Forelimb muscle (tissue), 1 donor: ENCODE measurements around the gene KCNAB2. TPM values are rescaled to one million over a fixed set of nuclear protein-coding genes. Genes with fewer than 3 reads are reported as not detected.

ENCODE experiments used
- DNase-seq: peaks from one replicate; pipeline ENCODE4 v3.0.0-alpha.2; 2013; ENCODE audit warnings: low read depth
- polyA plus RNA-seq: library from polyadenylated mRNA; unstranded; fragments of 120-200 nt; gene quantifications from one replicate; pipeline ENCODE4 v1.2.1, GENCODE V29; 2013; ENCODE audit not compliant: insufficient read length

KCNAB2 gene
- polyA plus RNA-seq, 1 donor, result 4.1 TPM

DNA sequence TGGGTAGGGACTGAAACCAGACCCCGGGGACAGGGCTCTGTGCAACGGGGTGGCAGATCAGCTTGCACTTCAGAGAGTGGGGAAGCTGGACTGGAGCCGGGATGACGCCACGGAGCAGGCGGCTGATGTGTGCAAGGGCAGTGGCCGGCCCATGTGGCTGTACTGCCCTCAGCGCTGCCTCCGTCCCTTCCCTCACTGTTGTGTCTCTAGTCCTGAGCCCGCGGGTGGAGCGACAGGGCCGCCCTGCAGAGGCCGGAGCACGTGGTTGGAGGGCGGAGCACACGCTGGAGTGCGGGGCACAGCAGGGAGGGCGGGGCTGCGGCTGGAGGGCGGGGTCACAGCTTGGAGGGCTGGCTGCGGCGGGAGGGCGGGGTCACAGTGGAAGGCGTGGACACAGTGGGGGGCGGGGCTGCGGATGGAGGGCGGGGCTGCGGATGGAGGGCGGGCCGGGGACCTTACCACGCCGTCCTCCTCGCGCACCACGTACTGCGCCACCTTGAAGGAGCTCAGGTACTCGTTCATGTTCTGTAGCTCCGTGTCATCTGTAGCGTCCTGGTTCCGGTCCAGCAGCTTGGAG, 82.0 kb downstream of the KCNAB2 start:
- DNase-seq, result no peak

DNA sequence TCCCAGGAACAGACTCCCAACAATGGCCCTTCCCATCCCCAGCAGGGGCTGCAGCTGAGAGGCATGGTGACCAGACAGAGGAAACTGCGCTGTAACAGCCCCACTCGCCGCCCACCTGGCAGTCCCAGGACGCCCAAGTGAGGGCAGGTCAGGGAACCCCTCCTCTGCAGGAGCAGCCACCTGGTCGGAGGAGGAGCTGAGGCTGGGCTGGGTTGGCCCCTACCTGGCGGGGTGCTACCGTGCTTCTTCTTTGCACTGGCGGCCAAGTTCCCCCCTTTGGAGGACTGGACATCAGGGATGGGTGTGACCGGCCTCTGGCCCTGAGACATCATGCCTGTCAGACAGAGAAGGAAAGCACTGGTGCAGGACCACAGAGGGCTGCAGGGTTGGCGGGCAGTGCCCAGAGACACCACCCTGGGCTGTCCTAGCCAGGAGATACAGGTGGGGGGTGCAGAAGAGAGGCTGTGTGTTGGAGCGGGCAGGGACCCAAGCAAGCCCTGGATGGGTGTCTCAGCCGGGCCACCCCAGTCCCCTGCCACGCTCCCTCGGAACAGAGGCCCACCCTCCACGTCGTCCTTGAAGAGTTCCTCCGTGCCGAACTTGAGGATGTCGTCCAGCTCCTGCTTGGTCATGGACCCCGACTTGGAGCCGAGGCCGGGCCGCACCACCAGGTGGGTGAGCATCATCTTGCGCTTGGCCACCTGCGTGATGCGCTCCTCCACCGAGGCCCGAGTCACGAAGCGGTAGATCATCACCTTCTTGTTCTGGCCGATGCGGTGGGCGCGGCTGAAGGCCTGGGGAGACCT, 82.8 kb downstream of the KCNAB2 start:
- DNase-seq, result no peak

DNA sequence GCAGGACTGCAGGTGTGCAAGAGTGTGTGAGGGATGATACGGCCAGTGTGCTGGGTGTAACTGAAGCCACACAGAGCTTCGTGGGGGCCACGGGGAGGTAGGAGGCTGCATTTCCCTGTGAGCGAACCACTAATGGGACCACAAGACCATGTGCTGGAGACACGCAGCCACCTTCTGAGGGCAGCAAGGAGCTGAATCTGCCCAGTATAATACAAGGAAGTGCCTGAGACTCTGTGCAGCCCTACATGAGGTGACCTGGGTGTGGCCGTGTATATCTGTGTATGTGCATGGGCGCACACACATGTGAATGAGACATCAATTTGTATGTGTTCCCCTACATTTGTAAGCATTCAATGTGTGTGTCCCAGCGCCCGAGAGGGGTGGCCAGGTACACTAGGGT, 83.6 kb downstream of the KCNAB2 start:
- DNase-seq, result no peak

DNA sequence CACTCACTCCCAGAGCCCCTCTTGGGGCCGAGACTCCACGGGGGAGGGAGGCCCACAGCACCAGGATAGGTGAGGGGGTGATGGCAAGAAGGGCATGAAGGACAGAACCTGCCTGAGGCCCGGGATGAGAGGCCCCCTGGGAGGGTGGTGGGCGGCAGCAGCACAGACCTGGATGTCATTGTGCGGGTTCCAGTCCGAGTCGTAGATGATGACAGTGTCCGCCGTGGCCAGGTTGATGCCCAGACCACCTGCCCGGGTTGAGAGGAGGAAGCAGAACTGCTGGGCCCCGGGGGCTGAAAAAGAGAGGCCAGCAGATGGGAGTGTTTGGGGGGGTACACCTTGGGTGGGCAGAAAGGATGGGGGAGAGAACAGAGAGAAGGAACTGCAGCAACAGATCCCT, 84.3 kb downstream of the KCNAB2 start:
- DNase-seq, result no peak

DNA sequence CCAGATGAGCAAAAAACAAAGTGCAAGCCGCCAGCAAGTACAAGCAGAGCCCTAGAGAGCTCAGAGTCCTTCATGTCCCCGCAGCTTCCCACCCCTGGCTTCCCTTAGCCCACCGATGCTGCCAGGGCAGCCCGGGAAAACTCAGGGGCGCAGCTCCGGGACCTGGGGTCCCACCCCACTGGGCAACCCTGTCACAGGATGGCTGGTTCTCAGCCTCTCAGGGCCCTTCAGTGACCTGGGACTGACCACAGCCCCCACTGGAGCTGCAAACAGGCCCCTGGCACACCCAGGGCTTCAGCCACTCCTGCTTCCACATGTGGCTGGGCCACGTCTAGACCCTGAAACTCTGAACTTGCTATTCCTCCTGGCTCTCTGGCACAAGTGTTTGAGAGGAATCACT, 84.9 kb downstream of the KCNAB2 start:
- no peak for DNase-seq

DNA sequence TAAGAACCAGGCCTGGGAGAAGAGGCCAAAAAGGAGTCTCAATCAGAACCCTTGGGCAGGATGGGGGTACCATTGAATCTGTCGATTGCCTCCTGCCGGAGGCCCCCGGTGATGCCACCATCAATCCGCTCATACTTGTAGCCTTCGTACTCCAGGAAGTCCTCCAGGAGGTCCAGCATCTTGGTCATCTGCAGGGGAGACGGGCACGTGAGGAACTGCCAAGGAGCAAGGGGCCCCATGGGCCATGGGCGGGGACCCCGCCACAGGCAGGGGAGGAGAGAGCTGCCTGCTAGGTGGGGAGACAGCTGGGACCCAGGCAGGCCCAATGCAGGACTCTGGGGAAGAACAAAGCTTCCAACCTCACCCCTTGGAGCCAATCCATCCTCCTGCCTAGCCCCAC, 85.9 kb downstream of the KCNAB2 start:
- no peak for DNase-seq

DNA sequence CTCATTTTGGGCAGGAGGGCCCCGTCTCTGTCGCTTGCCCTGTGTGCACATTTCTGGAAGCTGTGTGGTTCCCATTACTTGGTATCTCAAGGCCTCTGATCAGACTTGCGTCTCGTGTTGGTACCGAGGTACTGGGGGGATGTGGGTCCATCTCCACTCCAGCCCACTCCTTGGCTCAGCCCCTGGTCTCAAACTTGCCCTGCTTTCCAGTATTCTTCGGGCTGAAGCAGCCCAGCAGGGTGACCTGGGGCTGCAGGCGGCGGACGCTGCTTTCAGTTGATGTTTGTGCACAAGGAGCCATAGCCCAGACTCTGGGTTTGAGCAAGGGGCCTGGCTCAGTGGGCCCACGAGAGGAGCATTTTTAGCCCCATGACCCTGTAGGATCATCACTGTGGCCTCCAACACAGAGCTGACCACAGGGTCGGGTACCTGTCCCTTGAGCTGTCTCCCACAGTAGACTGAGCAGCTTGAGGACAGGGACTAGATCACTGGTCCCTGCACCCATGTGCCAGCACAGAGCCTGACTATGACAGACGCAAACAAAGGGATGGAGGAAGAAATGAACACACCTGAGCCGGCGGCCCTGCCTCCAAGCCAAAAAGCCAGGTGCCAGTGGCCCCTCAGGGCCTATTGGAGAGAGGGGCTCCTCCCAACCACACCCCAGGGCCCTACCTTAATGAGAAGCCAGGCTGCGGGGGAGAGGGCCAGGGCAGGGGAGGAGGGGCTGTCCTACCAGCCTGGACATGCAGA, 87.6 kb downstream of the KCNAB2 start:
- no peak for DNase-seq

DNA sequence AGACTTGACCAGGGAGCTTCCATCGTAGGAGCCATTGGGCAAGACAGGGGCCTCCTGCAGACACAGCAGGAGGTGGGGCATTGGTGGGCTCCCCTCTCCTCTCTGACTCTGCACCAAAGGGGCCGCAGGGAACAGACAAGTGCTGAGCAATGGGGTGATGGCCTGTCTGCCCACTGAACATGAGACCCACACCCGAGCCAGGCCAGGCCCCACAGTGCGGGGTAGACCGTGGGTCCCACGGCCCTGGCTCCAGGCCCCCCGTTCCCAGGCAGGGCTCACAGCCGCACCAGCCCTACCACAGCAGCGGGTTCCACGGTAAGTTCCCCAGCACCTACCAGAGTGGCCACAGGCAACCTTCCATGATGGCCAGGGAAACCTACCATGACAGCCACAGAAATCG, 88.5 kb downstream of the KCNAB2 start:
- DNase-seq, result no peak

DNA sequence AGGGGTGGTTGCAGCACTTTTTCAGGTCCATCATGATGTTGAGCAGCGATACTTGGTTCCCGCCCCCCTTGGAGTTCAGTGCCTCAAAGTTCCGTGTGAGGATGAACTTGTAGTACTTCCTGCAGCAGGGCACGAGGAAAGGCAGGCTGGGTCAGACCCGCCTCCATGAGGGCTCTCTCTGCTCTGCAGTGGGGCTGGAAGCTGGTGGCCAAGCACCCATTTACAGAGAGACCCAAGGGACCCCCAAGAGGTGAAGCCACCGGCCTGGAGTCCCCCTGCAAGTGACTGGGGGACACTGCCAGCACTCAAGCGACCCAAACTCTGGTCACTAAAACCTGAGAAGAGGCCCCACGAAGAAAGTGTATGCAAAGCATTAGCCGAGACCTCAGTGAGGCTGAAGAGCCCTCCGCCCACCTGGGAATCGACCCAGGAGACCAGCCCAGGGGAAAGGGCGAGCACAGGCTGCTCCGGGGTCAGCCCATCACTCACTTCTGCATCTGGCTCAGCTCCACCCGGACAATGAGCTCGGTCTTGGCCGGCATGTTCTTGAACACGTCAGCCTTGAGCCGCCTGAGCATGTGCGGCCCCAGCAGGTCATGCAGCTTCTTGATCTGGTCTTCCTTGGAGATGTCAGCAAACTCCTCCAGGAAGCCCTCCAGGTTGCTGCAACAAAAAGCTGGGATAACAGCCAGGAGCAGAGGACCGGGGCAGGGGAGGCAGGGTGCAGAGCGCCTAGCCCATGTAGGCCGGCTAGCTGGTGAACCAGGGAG, 89.2 kb downstream of the KCNAB2 start:
- no peak for DNase-seq

DNA sequence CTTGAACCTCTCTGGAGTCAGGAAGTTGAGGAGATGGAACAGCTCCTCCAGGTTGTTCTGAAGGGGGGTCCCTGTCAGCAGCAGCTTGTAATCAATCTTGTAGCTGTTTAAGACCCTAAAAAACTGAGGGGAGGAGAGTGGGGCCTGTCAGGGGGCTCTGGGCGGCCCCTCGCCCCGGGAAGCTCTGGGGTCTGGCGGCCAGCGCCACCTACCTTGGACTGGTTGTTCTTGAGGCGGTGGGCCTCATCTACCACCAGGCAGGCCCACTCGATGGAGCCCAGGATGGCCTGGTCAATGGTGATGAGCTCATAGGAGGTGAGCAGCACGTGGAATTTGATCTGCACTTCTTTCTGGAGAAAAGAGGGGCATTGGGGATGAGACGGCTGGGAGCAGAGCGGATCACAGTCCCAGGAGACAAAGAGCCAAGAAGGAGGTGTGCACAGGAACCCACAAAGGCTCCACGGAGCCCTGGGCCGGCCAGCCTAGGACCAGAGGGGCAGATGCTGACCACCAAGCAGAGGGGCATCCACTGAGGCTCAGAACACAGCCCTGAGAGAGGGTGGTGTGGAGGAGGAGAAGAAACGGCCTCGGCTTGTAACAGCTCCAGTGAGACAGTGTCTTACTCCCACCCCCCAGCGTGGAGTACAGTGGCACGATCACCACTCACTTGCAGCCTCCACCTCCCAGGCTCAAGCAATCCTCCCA, 91.0 kb downstream of the KCNAB2 start:
- no peak for DNase-seq

DNA sequence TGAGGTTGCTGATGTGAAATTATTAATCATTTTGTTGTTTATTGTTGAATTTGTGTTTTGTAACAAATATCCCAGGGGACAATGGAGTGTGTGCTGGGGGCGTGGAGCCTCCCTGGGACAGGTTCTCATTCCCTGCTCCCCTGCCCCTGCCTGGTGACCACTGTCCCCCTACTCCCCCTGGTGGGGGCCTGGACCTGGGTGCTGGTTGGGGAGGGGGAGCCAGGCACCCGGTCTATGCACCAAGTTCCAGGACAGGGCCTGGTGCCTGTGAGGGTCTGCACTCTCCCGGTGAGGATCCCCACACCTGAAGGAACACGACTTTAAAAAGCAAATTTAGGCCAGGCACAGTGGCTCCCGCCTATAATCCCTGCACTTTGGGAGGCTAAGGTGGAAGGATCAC, 92.1 kb downstream of the KCNAB2 start:
- no peak for DNase-seq

DNA sequence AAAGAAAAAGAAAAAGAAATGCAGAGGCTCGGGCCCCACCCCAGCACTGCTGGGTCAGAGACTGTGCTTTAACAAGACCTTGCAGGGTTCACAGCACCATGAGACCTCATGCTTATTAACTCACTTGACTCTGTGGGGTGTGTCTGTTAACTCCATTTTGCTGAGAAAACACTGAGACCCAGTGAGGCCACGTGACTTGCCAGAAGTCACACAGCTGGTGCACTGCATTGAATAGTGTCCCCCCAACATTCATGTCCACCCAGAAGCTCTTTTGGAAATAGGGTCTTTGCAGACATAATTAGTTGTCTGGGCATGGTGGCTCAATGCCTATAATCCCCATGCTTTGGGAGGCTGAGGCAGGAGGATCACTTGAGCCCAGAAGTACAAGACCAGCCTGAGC, 94.7 kb downstream of the KCNAB2 start:
- no peak for DNase-seq

DNA sequence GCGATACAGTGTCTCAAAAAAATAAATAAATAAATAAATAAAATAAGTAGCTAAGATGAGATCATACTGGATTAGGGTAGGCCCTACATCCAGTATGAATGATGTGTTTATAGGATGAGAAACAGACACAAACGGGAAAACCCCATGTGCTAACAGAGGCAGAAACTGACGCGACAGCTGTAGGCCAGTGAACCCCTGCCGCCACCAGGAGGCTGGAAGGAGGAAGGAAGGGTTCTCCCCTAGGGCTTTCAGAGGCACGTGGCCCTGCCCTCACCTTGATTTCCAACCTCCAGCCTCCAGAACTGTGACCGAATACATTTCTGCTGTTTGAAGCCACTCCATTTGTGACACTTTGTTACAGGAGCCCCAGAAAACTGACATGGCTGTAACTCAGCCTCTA, 95.9 kb downstream of the KCNAB2 start:
- DNase-seq, result no peak

DNA sequence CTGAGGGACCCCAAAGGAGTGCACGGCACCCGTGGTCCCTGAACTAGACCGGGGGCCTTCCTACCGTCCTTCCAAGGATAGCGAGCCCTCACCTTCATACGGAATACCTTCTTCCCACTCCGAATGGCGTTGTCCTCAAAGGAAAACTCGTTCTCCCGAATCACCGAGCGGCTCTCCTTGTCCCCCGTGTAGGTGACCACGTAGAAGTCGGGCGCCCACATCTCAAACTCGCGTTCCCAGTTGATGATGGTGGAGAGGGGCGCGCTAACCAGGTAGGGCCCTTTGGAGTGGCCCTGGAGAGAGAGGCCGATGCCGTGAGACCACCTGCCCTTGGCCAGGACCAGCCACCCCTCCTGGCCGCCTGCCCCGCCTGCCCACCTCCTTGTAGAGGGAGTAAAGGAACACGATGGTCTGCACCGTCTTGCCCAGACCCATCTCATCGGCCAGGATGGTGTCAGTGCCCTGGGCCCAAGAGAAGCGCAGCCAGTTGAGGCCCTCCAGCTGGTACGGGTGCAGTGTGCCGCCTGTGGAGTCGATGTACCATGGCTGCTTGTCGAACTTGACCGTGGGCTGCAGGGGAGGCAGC, 96.4 kb downstream of the KCNAB2 start:
- no peak for DNase-seq

DNA sequence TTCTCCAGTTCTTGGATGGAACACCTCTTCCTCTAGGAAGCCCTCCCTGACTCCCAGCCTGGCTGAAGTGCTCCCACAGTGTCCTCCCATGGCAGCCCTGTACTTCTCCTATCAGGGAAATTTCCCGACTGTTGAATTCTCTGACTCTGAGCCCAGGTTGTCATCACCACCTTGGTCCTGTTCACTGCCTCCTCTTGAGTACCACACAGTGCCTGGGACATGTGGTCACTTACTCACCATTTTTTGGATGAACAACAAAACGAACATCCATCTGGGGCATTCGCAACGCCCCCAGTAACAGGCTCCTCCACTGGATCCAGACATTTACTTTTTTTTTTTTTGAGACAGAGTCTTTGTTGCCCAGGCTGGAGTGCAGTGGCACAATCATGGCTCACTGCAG, 97.0 kb downstream of the KCNAB2 start:
- no peak for DNase-seq

DNA sequence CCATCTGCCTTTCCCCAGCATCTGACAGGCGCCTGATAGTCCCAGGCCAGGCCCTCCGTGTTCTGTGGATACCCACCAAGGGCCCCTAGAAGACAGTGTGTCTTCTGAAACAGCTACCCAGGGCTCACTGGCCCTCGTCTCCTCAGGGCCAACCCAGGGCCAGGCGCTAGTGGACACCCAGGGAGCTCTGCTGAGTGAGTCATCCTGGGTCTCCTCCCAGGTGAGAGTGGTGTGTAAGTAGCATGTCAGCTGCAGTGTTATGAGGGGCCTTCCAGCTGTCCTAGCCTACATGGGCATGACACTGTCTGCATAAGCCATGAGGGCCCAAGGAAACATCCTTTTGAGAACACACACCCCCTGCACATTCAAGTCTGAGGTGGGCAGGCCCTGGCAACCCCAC, 97.7 kb downstream of the KCNAB2 start:
- no peak for DNase-seq

DNA sequence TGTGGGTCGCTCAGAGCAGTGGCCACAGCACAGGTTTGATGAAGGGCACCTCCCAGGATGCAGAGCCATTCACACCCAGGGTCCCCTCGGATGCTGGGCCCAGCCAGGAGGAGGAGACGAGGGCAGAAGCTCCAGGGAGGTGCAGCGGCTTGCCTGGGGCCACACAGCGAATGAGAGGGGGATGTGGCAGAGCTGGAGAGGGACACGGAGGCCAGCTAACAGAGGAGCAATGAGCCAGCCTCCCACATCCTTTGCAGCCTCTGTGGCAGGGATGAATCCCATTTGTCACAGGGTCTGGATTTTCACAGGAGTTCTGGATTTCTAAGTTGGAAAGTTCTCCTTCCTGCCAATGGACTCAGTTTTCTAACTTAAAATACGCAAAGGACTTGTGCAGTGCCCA, 98.5 kb downstream of the KCNAB2 start:
- DNase-seq, result no peak

DNA sequence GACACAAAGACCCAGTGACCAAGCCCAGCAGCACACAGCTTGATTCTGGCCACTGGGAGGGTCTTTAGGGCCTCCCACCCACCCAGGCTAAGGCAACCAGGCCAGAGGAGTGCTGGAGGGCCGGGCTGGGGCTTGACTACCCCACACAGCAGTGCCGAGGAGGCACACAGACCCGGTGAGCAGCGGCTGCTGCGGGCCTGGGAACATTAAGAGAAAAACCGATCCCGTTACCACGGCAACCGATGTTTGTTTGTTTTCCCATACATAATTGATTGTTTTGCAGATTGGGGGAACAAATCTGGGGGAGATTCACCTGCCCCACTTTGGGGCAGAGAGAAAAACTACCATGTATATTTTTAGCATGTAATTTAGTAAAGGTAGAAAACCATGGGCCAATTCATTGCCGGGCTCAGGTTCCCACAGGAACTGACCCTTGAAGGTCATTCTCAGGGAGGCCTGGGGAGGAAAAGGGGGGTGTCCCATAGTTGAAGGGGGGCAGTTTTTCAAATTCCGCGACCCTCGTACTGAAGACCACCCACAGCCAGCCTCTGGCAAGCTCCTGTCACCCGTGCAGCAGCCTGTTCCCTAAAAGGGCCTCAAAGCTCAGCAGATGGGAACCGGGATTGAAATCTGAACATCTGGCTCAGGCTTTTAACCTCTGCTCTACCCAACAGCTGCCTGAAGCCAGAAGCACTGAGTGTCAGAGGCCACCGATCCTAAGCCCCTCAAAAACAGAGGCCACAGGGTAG, 99.1 kb downstream of the KCNAB2 start:
- no peak for DNase-seq

DNA sequence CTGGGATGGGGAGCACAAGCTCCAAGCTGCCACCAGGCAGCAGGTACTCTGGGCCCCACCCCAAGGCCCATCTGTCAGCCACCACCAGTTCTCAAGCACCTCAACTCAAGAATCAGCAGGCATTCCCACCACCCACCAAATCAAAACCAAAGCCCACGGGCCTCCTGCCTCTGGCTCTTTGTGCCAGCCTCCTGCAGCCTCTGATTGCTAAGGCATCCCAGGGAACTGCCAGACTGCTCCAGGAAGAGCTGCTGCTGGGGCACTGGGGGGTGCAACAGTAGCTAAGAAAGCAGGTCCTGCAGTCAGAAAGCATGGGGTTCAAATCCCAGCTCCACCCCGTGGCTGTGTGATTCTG, 99.7 kb downstream of the KCNAB2 start:
- DNase-seq, result no peak

DNA sequence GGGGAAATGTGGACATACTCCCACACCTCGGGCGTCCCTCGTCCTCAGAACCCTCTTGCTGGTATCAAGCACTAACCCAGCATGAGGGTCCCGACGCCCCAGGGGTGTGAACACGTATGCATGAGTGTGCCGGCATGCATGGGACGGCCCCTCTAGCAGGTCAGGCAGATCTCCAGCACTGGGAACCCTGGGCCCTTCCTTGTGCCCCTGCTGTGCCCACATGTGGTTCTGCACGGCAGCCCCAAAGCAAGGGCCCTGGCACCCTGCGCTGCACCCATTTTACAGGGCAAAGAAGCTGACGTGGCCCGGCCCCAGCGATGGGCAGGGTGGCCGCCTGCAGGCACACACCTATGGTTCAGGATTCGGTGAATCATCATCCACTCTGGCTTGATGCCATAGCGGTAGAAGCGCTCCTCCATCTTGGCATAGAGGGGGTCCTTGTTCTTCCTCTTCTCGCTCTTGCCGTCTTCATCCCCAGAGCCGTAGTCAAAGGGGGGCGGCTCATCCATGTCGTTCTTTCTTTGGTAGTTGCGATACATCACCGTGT, 100.2 kb downstream of the KCNAB2 start:
- no peak for DNase-seq
